COLO668 (cell line): ENCODE results near the gene TSSK1B.
"Not testable (repeated sequence)": the region's sequence is repeated elsewhere in the genome, so short reads cannot be mapped to it uniquely, and the experiment has no call there.

Experiments used
- DNase-seq: peaks from one replicate; lab custom pipeline; 2025; ENCODE audit not compliant: unreplicated experiment; lab: John Stamatoyannopoulos, UW

TSSK1B gene

GRCh38 chr5:113404269-113404668 is 30.5 kb downstream of the TSSK1B start:
- no peak for DNase-seq

GRCh38 chr5:113397986-113398385 is 36.8 kb downstream of the TSSK1B start:
- DNase-seq: not testable (repeated sequence)

- DNase-seq: no peak
These were observed 37.7 kb downstream of the TSSK1B start for GRCh38 chr5:113397046-113397445.

- no peak for DNase-seq
These were observed 40.1 kb downstream of the TSSK1B start for GRCh38 chr5:113394658-113395057.

- no peak for DNase-seq
These were observed 44.6 kb downstream of the TSSK1B start for GRCh38 chr5:113390224-113390623.

GRCh38 chr5:113389116-113389515 is 45.7 kb downstream of the TSSK1B start:
- DNase-seq: no peak

GRCh38 chr5:113387844-113388243 is 46.9 kb downstream of the TSSK1B start:
- no peak for DNase-seq

- DNase-seq: no peak
These were observed 50.0 kb downstream of the TSSK1B start for GRCh38 chr5:113384782-113385285.

- no peak for DNase-seq
These were observed 52.1 kb downstream of the TSSK1B start for GRCh38 chr5:113382731-113383130.
